Smooth muscle cell (in vitro differentiated cells): Measurements from ENCODE around the gene PIK3CG. TPM values are rescaled to one million over a fixed set of nuclear protein-coding genes. Genes with fewer than 3 reads are reported as not detected.
"Not testable (repeated sequence)": the region's sequence is repeated elsewhere in the genome, so short reads cannot be mapped to it uniquely, and the experiment has no call there.

Experiments used
- DNase-seq: peaks from one replicate; lab custom pipeline; 2025; ENCODE audit not compliant: unreplicated experiment; lab: John Stamatoyannopoulos, UW
- H2AFZ ChIP-seq: fragments of 200-600 bp; sonication (generic); 2 replicates; pipeline ENCODE4 v1.6.0; 2016; ENCODE audit warnings: antibody characterized with exemption, low read depth, mild to moderate bottlenecking
- H3F3A ChIP-seq: fragments of 200-600 bp; sonication (generic); 2 replicates; pipeline ENCODE4 v1.6.0; 2017; ENCODE audit warnings: antibody characterized with exemption, low read depth
- H3K27ac ChIP-seq: fragments of 200-600 bp; sonication (generic); 2 replicates; pipeline ENCODE4 v1.5.1; 2016; ENCODE audit warnings: low read depth, mild to moderate bottlenecking
- H3K27me3 ChIP-seq: fragments of 200-600 bp; sonication (generic); 2 replicates; pipeline ENCODE4 v1.6.1; 2016; ENCODE audit warnings: low read depth, mild to moderate bottlenecking
- H3K36me3 ChIP-seq: fragments of 200-600 bp; sonication (generic); 2 replicates; pipeline ENCODE4 v1.5.1; 2016; ENCODE audit warnings: low read depth
- H3K4me1 ChIP-seq: fragments of 200-600 bp; sonication (generic); 2 replicates; pipeline ENCODE4 v1.5.1; 2016; ENCODE audit warnings: low read depth
- H3K4me2 ChIP-seq: fragments of 200-600 bp; sonication (generic); 2 replicates; pipeline ENCODE4 v1.6.0; 2016; ENCODE audit warnings: mild to moderate bottlenecking
- H3K4me3 ChIP-seq: fragments of 200-600 bp; sonication (generic); 2 replicates; pipeline ENCODE4 v1.5.1; 2016; ENCODE audit warnings: mild to moderate bottlenecking
- H3K79me2 ChIP-seq: fragments of 200-600 bp; sonication (generic); 2 replicates; pipeline ENCODE4 v1.6.0; 2016; ENCODE audit warnings: low read depth, mild to moderate bottlenecking
- H3K9ac ChIP-seq: fragments of 200-600 bp; sonication (generic); 2 replicates; pipeline ENCODE4 v1.6.0; 2016; ENCODE audit warnings: low read depth
- H3K9me3 ChIP-seq: fragments of 200-600 bp; sonication (generic); replicated peaks from 2 replicates; pipeline ENCODE4 v1.5.1; 2016; ENCODE audit warnings: low read depth
- H4K20me1 ChIP-seq: fragments of 200-600 bp; sonication (generic); 2 replicates; pipeline ENCODE4 v1.6.0; 2016; ENCODE audit warnings: low read depth
- CTCF ChIP-seq: fragments of 200-600 bp; sonication (generic); IDR thresholded peaks from 2 replicates; pipeline ENCODE4 v1.5.1; 2017; ENCODE audit warnings: borderline replicate concordance, mild to moderate bottlenecking, antibody characterized with exemption; ENCODE audit not compliant: insufficient read depth, poor library complexity, severe bottlenecking
- WGBS: methylation state at CpG from one replicate; pipeline ENCODE4 v1.1.7; 2016; ENCODE audit warnings: low lambda C conversion rate; 5-methylcytosine and 5-hydroxymethylcytosine counted together
- polyA plus RNA-seq: library from polyadenylated mRNA; unstranded; fragments of >200 nt; fragmentation: Nextera tagmentation; extraction: Ambion mirVana; gene quantifications from 2 replicates; pipeline ENCODE4 v1.2.1, GENCODE V29; 2016
- total RNA-seq: library from RNA; depleted of rRNA; stranded (reverse); fragments of >200 nt; gene quantifications from 2 replicates; pipeline ENCODE4 v1.2.3, GENCODE V29; 2014

The PIK3CG gene
- total and polyA plus RNA-seq, 2 experiments from 2014 or later, result not detected

- not testable (repeated sequence) for H3K9me3 ChIP-seq, H3K4me3 ChIP-seq, H3K79me2 ChIP-seq, H3K9ac ChIP-seq, H2AFZ ChIP-seq, H3K4me2 ChIP-seq, H3K27me3 ChIP-seq, H4K20me1 ChIP-seq, H3K4me1 ChIP-seq, H3K36me3 ChIP-seq, H3F3A ChIP-seq, H3K27ac ChIP-seq, DNase-seq
- 86% methylated on average over 2 of the region's 2 CpGs for WGBS
Observed at GRCh38 chr7:106898967-106899366, 33.9 kb downstream of the PIK3CG start.

GRCh38 chr7:106901828-106902441 is 36.9 kb downstream of the PIK3CG start:
- Histone ChIP-seq H3K79me2 (no peaks in the 10 kb centered on the region), H2AFZ (no peak overlapping the region), H3K27ac (no peak overlapping the region), H3K27me3 (peaks cover 5% of the 10 kb centered on the region), H3K9ac (no peak overlapping the region), H3F3A (no peaks in the 10 kb centered on the region), H3K4me1 (no peaks in the 10 kb centered on the region), H3K4me3 (no peak overlapping the region), H4K20me1 (no peaks in the 10 kb centered on the region), H3K9me3 (no peaks in the 10 kb centered on the region), H3K36me3 (no peaks in the 10 kb centered on the region), H3K4me2 (no peak overlapping the region)
- no peak for DNase-seq
- TF ChIP-seq CTCF, result no peak
- WGBS, result 92% methylated on average over 4 of the region's 4 CpGs

GRCh38 chr7:106905734-106906133 is 40.7 kb downstream of the PIK3CG start:
- WGBS, result 23% methylated on average over 3 of the region's 3 CpGs
- Histone ChIP-seq H3K36me3 (no peaks in the 10 kb centered on the region), H3K4me3 (no peak overlapping the region), H3F3A (no peaks in the 10 kb centered on the region), H3K27ac (no peak overlapping the region), H3K79me2 (no peaks in the 10 kb centered on the region), H3K9me3 (no peaks in the 10 kb centered on the region), H3K4me2 (no peak overlapping the region), H2AFZ (no peak overlapping the region), H4K20me1 (no peaks in the 10 kb centered on the region), H3K9ac (no peak overlapping the region), H3K4me1 (no peaks in the 10 kb centered on the region), H3K27me3 (peaks cover 5% of the 10 kb centered on the region)
- no peak for DNase-seq
- TF ChIP-seq CTCF, result no peak

GRCh38 chr7:106911959-106912358 is 46.9 kb downstream of the PIK3CG start:
- H2AFZ ChIP-seq, result no peak overlapping the region
- no peaks in the 10 kb centered on the region for H3K27me3 ChIP-seq
- no peak overlapping the region for H3K9ac ChIP-seq
- H3K9me3 ChIP-seq, result no peaks in the 10 kb centered on the region
- WGBS, result 86% methylated on average over 2 of the region's 2 CpGs
- H3K27ac ChIP-seq, result no peak overlapping the region
- no peaks in the 10 kb centered on the region for H3K36me3 ChIP-seq
- H3K79me2 ChIP-seq, result no peaks in the 10 kb centered on the region
- H3K4me1 ChIP-seq, result no peaks in the 10 kb centered on the region
- H4K20me1 ChIP-seq, result no peaks in the 10 kb centered on the region
- DNase-seq, result no peak
- no peak overlapping the region for H3K4me3 ChIP-seq
- TF ChIP-seq CTCF, result no peak
- H3K4me2 ChIP-seq, result no peak overlapping the region
- H3F3A ChIP-seq, result no peaks in the 10 kb centered on the region
